ENCODE data around the gene XG. TPM values are rescaled to one million over a fixed set of nuclear protein-coding genes. Genes with fewer than 3 reads are reported as not detected.

The XG gene
- total RNA-seq, 2 experiments from 2014 or later: not detected

DNA sequence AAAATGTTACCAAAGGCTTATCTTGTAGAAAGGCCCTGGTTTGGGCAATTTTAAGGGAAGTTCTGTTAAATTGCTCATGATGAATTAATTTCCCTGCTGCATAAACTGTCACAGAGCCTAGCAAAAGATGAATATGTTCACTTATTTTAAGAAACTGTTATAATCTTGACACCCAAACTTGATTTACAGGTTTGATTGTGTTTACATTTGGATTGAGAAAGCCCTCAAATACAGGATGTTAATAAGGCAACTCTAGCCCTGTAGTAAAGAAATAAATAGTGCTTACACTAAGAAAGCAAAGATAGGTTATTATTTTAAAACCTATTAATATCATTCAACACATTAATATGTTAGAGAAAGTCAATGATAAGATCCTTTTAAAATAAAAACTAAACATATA is 95.2 kb downstream of the XG start:
- H3K4me1 Mint-ChIP-seq (ENCODE audit: low read depth): no peaks in the 10 kb centered on the region
- ATAC-seq: no peak
- ChIA-PET POLR2A (no interaction called here), CTCF (no interaction called here)
- H3K4me3 Mint-ChIP-seq: no peak overlapping the region
- intact Hi-C loops (cut with micrococcal nuclease): no loop called here
- TF ChIP-seq, protein P1, sequence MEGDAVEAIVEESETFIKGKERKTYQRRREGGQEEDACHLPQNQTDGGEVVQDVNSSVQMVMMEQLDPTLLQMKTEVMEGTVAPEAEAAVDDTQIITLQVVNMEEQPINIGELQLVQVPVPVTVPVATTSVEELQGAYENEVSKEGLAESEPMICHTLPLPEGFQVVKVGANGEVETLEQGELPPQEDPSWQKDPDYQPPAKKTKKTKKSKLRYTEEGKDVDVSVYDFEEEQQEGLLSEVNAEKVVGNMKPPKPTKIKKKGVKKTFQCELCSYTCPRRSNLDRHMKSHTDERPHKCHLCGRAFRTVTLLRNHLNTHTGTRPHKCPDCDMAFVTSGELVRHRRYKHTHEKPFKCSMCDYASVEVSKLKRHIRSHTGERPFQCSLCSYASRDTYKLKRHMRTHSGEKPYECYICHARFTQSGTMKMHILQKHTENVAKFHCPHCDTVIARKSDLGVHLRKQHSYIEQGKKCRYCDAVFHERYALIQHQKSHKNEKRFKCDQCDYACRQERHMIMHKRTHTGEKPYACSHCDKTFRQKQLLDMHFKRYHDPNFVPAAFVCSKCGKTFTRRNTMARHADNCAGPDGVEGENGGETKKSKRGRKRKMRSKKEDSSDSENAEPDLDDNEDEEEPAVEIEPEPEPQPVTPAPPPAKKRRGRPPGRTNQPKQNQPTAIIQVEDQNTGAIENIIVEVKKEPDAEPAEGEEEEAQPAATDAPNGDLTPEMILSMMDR (IDR thresholded peaks at IDR 0.05): no peak
- no peaks in the 10 kb centered on the region for H3K9me3 Mint-ChIP-seq
- no peak overlapping the region for H3K27ac Mint-ChIP-seq
- no peaks in the 10 kb centered on the region for H3K27me3 Mint-ChIP-seq
- no peak for DNase-seq
- H3K36me3 Mint-ChIP-seq (ENCODE audit: low read depth): no peaks in the 10 kb centered on the region

DNA sequence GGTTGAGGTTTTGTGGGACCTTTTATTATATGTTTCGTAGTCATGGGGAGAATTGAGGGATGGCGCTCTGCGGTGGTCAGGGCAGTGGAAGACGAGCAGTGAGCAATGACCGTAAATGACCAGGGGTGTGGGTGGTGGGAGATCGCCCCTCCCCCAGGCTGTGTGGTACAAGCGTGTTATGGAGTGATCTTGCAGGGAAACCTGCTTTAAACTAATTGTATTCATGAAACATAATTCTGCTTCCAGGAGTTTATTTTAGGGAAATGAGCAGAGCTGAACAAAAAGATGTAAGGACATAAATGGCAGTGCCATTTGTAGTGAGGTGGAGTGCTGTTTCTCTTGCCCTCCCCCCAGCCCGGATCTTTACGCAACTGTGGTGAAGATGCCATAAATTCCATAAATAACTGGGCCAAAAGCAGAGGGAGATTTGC is 97.0 kb downstream of the XG start:
- no peaks in the 10 kb centered on the region for H3K27me3 Mint-ChIP-seq
- H3K9me3 Mint-ChIP-seq: no peaks in the 10 kb centered on the region
- intact Hi-C loops (cut with micrococcal nuclease): no loop called here
- ChIA-PET CTCF (no interaction called here), POLR2A (no interaction called here)
- ATAC-seq (no peak), DNase-seq (no peak)
- H3K36me3 Mint-ChIP-seq (ENCODE audit: low read depth): no peaks in the 10 kb centered on the region
- TF ChIP-seq, protein P1 (IDR thresholded peaks at IDR 0.05): no peak
- no peak overlapping the region for H3K27ac Mint-ChIP-seq
- H3K4me3 Mint-ChIP-seq: no peak overlapping the region
- no peaks in the 10 kb centered on the region for H3K4me1 Mint-ChIP-seq (ENCODE audit: low read depth)

DNA sequence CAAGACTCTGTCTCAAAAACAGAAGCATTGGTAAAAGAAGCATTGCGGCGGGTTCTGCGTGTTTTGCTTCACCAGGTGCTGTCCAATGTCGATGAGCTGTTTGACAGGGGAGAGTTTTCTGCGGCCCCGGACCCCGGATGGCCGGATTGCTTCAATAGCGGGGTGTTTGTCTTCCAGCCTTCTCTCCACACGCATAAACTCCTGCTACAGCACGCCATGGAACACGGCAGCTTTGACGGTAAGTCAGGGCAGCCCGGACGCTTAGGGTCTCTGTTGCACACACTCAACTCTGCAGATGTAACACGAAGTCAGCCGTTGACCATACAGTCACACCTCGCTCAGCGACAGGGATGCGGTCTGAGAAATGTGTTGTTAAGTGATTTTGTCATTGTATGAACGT is 103.1 kb downstream of the XG start:
- CTCF ChIA-PET: no interaction called here

DNA sequence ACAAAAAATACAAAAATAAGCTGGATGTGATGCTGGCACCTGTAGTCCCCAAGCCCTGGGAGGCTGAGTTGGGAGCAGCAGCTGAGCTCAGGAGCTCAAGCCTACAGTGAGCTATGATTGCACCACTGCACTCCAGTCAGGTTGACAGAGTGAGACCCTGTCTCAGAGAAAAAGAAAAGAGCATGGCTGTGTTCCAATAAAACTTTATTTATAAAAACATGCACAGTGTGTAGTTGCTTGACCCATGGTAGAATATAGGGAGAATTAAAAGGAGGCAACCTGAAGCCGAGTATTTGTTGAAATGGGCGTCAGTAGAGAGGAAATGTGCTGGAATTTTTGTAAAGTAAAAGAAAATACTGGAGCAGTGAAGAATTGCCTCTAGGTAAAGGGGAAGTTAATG is 103.9 kb downstream of the XG start:
- intact Hi-C loops (cut with micrococcal nuclease): no loop called here
- ChIA-PET CTCF (no interaction called here), POLR2A (no interaction called here)
- Mint-ChIP-seq H3K4me3 (no peak overlapping the region), H3K27me3 (no peaks in the 10 kb centered on the region), H3K36me3 (ENCODE audit: low read depth) (no peaks in the 10 kb centered on the region), H3K27ac (no peak overlapping the region), H3K4me1 (ENCODE audit: low read depth) (no peaks in the 10 kb centered on the region), H3K9me3 (no peaks in the 10 kb centered on the region)
- DNase-seq (no peak), ATAC-seq (no peak)
- TF ChIP-seq, protein P1 (IDR thresholded peaks at IDR 0.05): no peak

More for the DNA sequence above, 103.1 kb downstream of the XG start:
- POLR2A ChIA-PET: no interaction called here
- Mint-ChIP-seq H3K4me1 (ENCODE audit: low read depth) (no peaks in the 10 kb centered on the region), H3K36me3 (ENCODE audit: low read depth) (no peaks in the 10 kb centered on the region), H3K9me3 (no peaks in the 10 kb centered on the region), H3K4me3 (no peak overlapping the region), H3K27me3 (no peaks in the 10 kb centered on the region), H3K27ac (no peak overlapping the region)
- DNase-seq: no peak
- TF ChIP-seq, protein P1 (IDR thresholded peaks at IDR 0.05): no peak
- intact Hi-C loops (cut with micrococcal nuclease): no loop called here
- ATAC-seq: no peak

DNA sequence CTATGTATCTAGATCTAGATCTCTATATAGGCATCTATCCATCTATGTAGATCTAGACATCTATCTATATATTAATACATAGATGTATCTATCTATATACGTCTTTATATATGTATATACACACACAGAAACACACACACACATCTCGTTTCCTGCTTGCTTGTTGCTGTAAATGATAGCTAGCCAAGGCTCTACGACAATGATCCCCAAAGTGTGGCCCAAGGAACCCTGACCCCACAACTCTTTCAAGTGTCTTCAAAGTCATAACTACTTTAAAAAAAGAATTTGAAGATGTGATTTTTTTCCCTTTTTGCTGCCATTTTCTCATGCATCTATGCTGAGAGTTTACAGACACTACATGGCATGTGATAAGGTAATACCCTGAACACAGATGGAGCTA is 105.7 kb downstream of the XG start:
- Mint-ChIP-seq H3K4me3 (no peak overlapping the region), H3K9me3 (no peaks in the 10 kb centered on the region), H3K36me3 (ENCODE audit: low read depth) (no peaks in the 10 kb centered on the region), H3K27ac (no peak overlapping the region), H3K4me1 (ENCODE audit: low read depth) (no peaks in the 10 kb centered on the region), H3K27me3 (no peaks in the 10 kb centered on the region)
- DNase-seq: no peak
- no peak for ATAC-seq
- TF ChIP-seq, protein P1 (IDR thresholded peaks at IDR 0.05): no peak
- intact Hi-C loops (cut with micrococcal nuclease): no loop called here
- POLR2A ChIA-PET: no interaction called here
- CTCF ChIA-PET: no interaction called here

Data from activated CD8-positive, alpha-beta T cell treated with anti-CD3 and anti-CD28 coated beads for 36 hours (primary cell).